Osteoblast (primary cell): ENCODE results near the gene RNF26. TPM values are rescaled to one million over a fixed set of nuclear protein-coding genes. Genes with fewer than 3 reads are reported as not detected.

Experiments
- DNase-seq: peaks from one replicate; pipeline ENCODE4 v3.0.0; 2011; ENCODE audit warnings: low spot score, mixed read lengths; ENCODE audit not compliant: insufficient read length; ENCODE audit errors: missing footprints
- H2AFZ ChIP-seq: 2 replicates; pipeline ENCODE4 v1.6.0; 2011; ENCODE audit warnings: mild to moderate bottlenecking, low read length
- H3K27ac ChIP-seq: 2 replicates; pipeline ENCODE4 v1.5.1; 2011; ENCODE audit warnings: mild to moderate bottlenecking, low read depth, low read length, moderate library complexity
- H3K27me3 ChIP-seq: 2 replicates; pipeline ENCODE4 v1.6.0; 2012; ENCODE audit warnings: mild to moderate bottlenecking, control low read depth, inconsistent platforms, low read length, moderate library complexity; ENCODE audit not compliant: insufficient read depth
- H3K36me3 ChIP-seq: 2 replicates; pipeline ENCODE4 v1.5.1; 2011; ENCODE audit warnings: mild to moderate bottlenecking, low read length, control low read depth, moderate library complexity; ENCODE audit not compliant: insufficient read depth
- H3K4me1 ChIP-seq: 2 replicates; pipeline ENCODE4 v1.5.1; 2011; ENCODE audit warnings: mild to moderate bottlenecking, low read length, control low read depth, moderate library complexity; ENCODE audit not compliant: insufficient read depth
- H3K4me2 ChIP-seq: 2 replicates; pipeline ENCODE4 v1.6.0; 2011; ENCODE audit warnings: mild to moderate bottlenecking, low read length; ENCODE audit not compliant: insufficient read depth
- H3K4me3 ChIP-seq: fragments of 200-600 bp; sonication (generic); 3 replicates; pipeline ENCODE4 v1.5.1; 2012; ENCODE audit warnings: mild to moderate bottlenecking, low read length, inconsistent platforms; ENCODE audit not compliant: insufficient read depth
- H3K79me2 ChIP-seq: 2 replicates; pipeline ENCODE4 v1.6.0; 2012; ENCODE audit warnings: mild to moderate bottlenecking, low read length, control low read depth, inconsistent platforms; ENCODE audit not compliant: insufficient read depth
- H3K9me3 ChIP-seq: 2 replicates; pipeline ENCODE4 v1.5.1; 2011; ENCODE audit warnings: low read depth, low read length, control low read depth
- H4K20me1 ChIP-seq: 2 replicates; pipeline ENCODE4 v1.6.0; 2012; ENCODE audit warnings: mild to moderate bottlenecking, low read length, control low read depth; ENCODE audit not compliant: insufficient read depth
- CTCF ChIP-seq: IDR thresholded peaks from 2 replicates; pipeline ENCODE4 v1.5.1; 2011; ENCODE audit warnings: mild to moderate bottlenecking, low read depth, low read length, moderate library complexity; ENCODE audit errors: extremely low read depth
- total RNA-seq: library from RNA; depleted of rRNA; stranded (reverse); fragments of >200 nt; gene quantifications from 2 replicates; pipeline ENCODE4 v1.2.3, GENCODE V29; 2012

RNF26 gene
- total RNA-seq, 1 donor = 4.0 TPM

GRCh38 chr11:119374632-119375336, 40.5 kb downstream of the RNF26 start:
- H3K27me3 ChIP-seq = no peaks in the 10 kb centered on the region
- H3K79me2 ChIP-seq = no peaks in the 10 kb centered on the region
- H3K4me3 ChIP-seq = no peak overlapping the region
- no peak for TF ChIP-seq CTCF
- no peak overlapping the region for H3K4me2 ChIP-seq
- H4K20me1 ChIP-seq = no peaks in the 10 kb centered on the region
- H3K4me1 ChIP-seq = peaks cover 43% of the 10 kb centered on the region
- no peaks in the 10 kb centered on the region for H3K36me3 ChIP-seq
- H3K9me3 ChIP-seq = no peaks in the 10 kb centered on the region
- DNase-seq = peak; percentile 80
- peak overlapping the region; percentile 57 for H3K27ac ChIP-seq
- H2AFZ ChIP-seq = peak overlapping the region; percentile 31

- no peak for TF ChIP-seq CTCF
- Histone ChIP-seq H3K9me3 (no peaks in the 10 kb centered on the region), H3K27ac (peak overlapping the region; percentile 57), H3K4me1 (peaks cover 38% of the 10 kb centered on the region), H3K27me3 (no peaks in the 10 kb centered on the region), H3K4me3 (no peak overlapping the region), H3K4me2 (peak overlapping the region; percentile 6), H2AFZ (peak overlapping the region; percentile 70), H3K36me3 (no peaks in the 10 kb centered on the region), H4K20me1 (no peaks in the 10 kb centered on the region), H3K79me2 (no peaks in the 10 kb centered on the region)
- DNase-seq = peak; percentile 92
Observed at GRCh38 chr11:119375337-119376196, 41.2 kb downstream of the RNF26 start.

- H3K4me2 ChIP-seq = peak overlapping the region; percentile 6
- peak overlapping the region; percentile 57 for H3K27ac ChIP-seq
- TF ChIP-seq CTCF = no peak
- H2AFZ ChIP-seq = peak overlapping the region; percentile 5
- no peaks in the 10 kb centered on the region for H3K79me2 ChIP-seq
- H3K4me1 ChIP-seq = peaks cover 41% of the 10 kb centered on the region
- no peaks in the 10 kb centered on the region for H4K20me1 ChIP-seq
- H3K4me3 ChIP-seq = no peak overlapping the region
- H3K9me3 ChIP-seq = no peaks in the 10 kb centered on the region
- DNase-seq = no peak
- H3K27me3 ChIP-seq = no peaks in the 10 kb centered on the region
- H3K36me3 ChIP-seq = no peaks in the 10 kb centered on the region
Observed at GRCh38 chr11:119376197-119376847, 42.0 kb downstream of the RNF26 start.
